22Rv1 (cell line): ENCODE measurements around the gene MARCKSL1.

Experiments
- ZFX ChIP-seq: fragments of 450-650 bp; IDR thresholded peaks from 2 replicates; pipeline ENCODE4 v1.6.1; 2017; ENCODE audit warnings: antibody characterized with exemption, borderline replicate concordance
- TF ChIP-seq, protein P1 (sequence below): fragments of 450-650 bp; IDR thresholded peaks from 2 replicates; pipeline ENCODE4 v1.5.1; 2017; ENCODE audit warnings: mild to moderate bottlenecking

DNA sequence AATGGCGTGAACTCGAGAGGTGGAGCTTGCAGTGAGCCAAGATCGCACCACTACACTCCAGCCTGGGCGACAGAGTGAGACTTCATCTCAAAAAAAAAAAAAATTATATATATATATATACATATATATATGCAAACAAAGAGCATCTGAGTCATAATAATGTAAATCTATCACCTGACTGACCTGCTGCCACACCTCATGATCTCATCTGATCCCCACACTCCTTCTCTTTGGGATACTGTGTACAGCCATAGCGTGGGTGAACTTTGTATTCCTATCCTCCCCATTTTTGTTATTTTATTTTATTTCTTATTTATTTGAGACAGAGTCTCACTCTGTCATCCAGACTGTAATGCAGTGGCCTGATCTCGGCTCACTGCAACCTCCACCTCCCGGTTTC, 46.8 kb downstream of the MARCKSL1 start:
- TF ChIP-seq, protein P1, sequence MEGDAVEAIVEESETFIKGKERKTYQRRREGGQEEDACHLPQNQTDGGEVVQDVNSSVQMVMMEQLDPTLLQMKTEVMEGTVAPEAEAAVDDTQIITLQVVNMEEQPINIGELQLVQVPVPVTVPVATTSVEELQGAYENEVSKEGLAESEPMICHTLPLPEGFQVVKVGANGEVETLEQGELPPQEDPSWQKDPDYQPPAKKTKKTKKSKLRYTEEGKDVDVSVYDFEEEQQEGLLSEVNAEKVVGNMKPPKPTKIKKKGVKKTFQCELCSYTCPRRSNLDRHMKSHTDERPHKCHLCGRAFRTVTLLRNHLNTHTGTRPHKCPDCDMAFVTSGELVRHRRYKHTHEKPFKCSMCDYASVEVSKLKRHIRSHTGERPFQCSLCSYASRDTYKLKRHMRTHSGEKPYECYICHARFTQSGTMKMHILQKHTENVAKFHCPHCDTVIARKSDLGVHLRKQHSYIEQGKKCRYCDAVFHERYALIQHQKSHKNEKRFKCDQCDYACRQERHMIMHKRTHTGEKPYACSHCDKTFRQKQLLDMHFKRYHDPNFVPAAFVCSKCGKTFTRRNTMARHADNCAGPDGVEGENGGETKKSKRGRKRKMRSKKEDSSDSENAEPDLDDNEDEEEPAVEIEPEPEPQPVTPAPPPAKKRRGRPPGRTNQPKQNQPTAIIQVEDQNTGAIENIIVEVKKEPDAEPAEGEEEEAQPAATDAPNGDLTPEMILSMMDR: no peak
- no peak for TF ChIP-seq ZFX
